Measurements from ENCODE around the gene SLC13A4.

- TF ChIP-seq, protein P1, sequence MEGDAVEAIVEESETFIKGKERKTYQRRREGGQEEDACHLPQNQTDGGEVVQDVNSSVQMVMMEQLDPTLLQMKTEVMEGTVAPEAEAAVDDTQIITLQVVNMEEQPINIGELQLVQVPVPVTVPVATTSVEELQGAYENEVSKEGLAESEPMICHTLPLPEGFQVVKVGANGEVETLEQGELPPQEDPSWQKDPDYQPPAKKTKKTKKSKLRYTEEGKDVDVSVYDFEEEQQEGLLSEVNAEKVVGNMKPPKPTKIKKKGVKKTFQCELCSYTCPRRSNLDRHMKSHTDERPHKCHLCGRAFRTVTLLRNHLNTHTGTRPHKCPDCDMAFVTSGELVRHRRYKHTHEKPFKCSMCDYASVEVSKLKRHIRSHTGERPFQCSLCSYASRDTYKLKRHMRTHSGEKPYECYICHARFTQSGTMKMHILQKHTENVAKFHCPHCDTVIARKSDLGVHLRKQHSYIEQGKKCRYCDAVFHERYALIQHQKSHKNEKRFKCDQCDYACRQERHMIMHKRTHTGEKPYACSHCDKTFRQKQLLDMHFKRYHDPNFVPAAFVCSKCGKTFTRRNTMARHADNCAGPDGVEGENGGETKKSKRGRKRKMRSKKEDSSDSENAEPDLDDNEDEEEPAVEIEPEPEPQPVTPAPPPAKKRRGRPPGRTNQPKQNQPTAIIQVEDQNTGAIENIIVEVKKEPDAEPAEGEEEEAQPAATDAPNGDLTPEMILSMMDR (IDR thresholded peaks at IDR 0.05), result no peak
- TF ChIP-seq POLR2A (IDR thresholded peaks at IDR 0.05), result no peak
These were observed 30.5 kb downstream of the SLC13A4 start for GRCh38 chr7:135697276-135698049.
